NCI-H1436 (cell line): ENCODE data around the gene MUS81.

Experiments
- DNase-seq: peaks from one replicate; lab custom pipeline; 2025; lab: John Stamatoyannopoulos, UW

The MUS81 gene

GRCh38 chr11:65861165-65861505 is 902 bp downstream of the MUS81 start:
- no peak for DNase-seq

- no peak for DNase-seq
These were observed 1.4 kb downstream of the MUS81 start for GRCh38 chr11:65861533-65862183.

GRCh38 chr11:65862191-65862735 is 2.0 kb downstream of the MUS81 start:
- no peak for DNase-seq

- DNase-seq = no peak
These were observed 3.0 kb downstream of the MUS81 start for GRCh38 chr11:65862941-65863888.

GRCh38 chr11:65863889-65864705 is 3.9 kb downstream of the MUS81 start:
- DNase-seq = no peak

GRCh38 chr11:65864706-65865471 is 4.7 kb downstream of the MUS81 start:
- DNase-seq = no peak

- DNase-seq = no peak
These were observed 5.4 kb downstream of the MUS81 start for GRCh38 chr11:65865550-65866172.

GRCh38 chr11:65866509-65867283 is 6.5 kb downstream of the MUS81 start:
- no peak for DNase-seq

- DNase-seq = no peak
These were observed 7.2 kb downstream of the MUS81 start for GRCh38 chr11:65867284-65868071.

- no peak for DNase-seq
These were observed 7.9 kb downstream of the MUS81 start for GRCh38 chr11:65868076-65868667.

GRCh38 chr11:65868907-65869306 is 8.7 kb downstream of the MUS81 start:
- no peak for DNase-seq

GRCh38 chr11:65869643-65870306 is 9.5 kb downstream of the MUS81 start:
- DNase-seq = no peak

- DNase-seq = no peak
These were observed 10.1 kb downstream of the MUS81 start for GRCh38 chr11:65870307-65870658.

- DNase-seq = no peak
These were observed 10.8 kb downstream of the MUS81 start for GRCh38 chr11:65870706-65871681.

GRCh38 chr11:65871811-65872548 is 11.7 kb downstream of the MUS81 start:
- DNase-seq = no peak

GRCh38 chr11:65872586-65873317 is 12.5 kb downstream of the MUS81 start, which contains the start of gene EFEMP2:
Gene EFEMP2, minus strand, starts transcription at chr11:65872800. Its CDS starts 446 bp downstream, at chr11:65872354.
- DNase-seq = no peak
